AG09309 (cell line): ENCODE results near the gene TRIM45.
"Not testable (repeated sequence)": the region's sequence is repeated elsewhere in the genome, so short reads cannot be mapped to it uniquely, and the experiment has no call there.

ENCODE experiments used
- DNase-seq: peaks from one replicate; pipeline ENCODE4 v3.0.0-alpha.2; 2010; ENCODE audit warnings: low read depth
- H3K4me3 ChIP-seq: 2 replicates; pipeline ENCODE4 v1.5.1; 2011; ENCODE audit warnings: mild to moderate bottlenecking, low read depth, low read length, moderate library complexity; ENCODE audit not compliant: control insufficient read depth
- CTCF ChIP-seq: IDR thresholded peaks from 2 replicates; pipeline ENCODE4 v1.5.1; 2011; ENCODE audit warnings: mild to moderate bottlenecking, low read depth, low read length, inconsistent platforms; ENCODE audit not compliant: insufficient read depth, control insufficient read depth; ENCODE audit errors: missing control alignments

Gene TRIM45

GRCh38 chr1:117105722-117106121, 15.8 kb downstream of the TRIM45 start:
- no peak for TF ChIP-seq CTCF
- DNase-seq = no peak
- no peak overlapping the region for H3K4me3 ChIP-seq

- no peak for TF ChIP-seq CTCF
- no peak overlapping the region for H3K4me3 ChIP-seq
- no peak for DNase-seq
Observed at GRCh38 chr1:117104986-117105385, 16.6 kb downstream of the TRIM45 start.

- H3K4me3 ChIP-seq, DNase-seq: not testable (repeated sequence)
Observed at GRCh38 chr1:117101858-117102257, 19.7 kb downstream of the TRIM45 start.

- H3K4me3 ChIP-seq = no peak overlapping the region
- no peak for TF ChIP-seq CTCF
- DNase-seq = no peak
Observed at GRCh38 chr1:117101334-117101733, 20.2 kb downstream of the TRIM45 start.

GRCh38 chr1:117098287-117098890, 23.2 kb downstream of the TRIM45 start:
- no peak for DNase-seq
- no peak overlapping the region for H3K4me3 ChIP-seq
- no peak for TF ChIP-seq CTCF

GRCh38 chr1:117097443-117097842, 24.1 kb downstream of the TRIM45 start:
- TF ChIP-seq CTCF = no peak
- no peak for DNase-seq
- no peak overlapping the region for H3K4me3 ChIP-seq

GRCh38 chr1:117096951-117097408, 24.6 kb downstream of the TRIM45 start:
- no peak for TF ChIP-seq CTCF
- no peak overlapping the region for H3K4me3 ChIP-seq
- no peak for DNase-seq
